ENCODE results near the gene ADAM15. TPM values are rescaled to one million over a fixed set of nuclear protein-coding genes. Genes with fewer than 3 reads are reported as not detected.

ADAM15 gene
- total RNA-seq, 4 donors from 2014 or later: 232 to 289 (median 279) TPM

DNA sequence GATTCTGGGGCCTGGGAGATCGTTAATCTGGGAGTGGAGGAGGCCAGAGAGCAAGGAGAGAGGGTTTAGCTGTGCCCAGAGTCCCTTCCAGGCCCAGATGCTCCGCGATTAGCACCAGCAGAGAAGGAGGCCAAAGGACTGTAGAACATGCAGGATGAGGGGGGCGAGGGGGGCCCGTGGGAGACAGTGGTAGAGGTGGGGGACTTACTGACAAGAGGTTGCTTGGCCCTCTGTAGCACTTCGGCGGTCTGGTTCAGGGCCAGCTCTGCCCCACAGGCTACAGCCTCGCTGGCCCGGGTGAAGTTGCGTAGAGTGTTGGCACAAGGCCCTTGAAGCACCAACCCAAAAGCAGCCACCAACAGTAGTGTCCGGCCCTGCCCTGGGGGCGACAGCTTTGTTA is 18.2 kb upstream of the ADAM15 start:
- intact Hi-C loops (cut with DNase I; ENCODE audit: low total_unique reads): no loop called here
- no peak overlapping the region for H3K4me3 ChIP-seq (ENCODE audit: low read depth, poor library complexity, severe bottlenecking)
- WGBS, 2 donors: 85% methylated on average over 12 of the region's 12 CpGs
- TF ChIP-seq POLR2A (IDR thresholded peaks at IDR 0.05): no peak
- TF ChIP-seq, protein P1, sequence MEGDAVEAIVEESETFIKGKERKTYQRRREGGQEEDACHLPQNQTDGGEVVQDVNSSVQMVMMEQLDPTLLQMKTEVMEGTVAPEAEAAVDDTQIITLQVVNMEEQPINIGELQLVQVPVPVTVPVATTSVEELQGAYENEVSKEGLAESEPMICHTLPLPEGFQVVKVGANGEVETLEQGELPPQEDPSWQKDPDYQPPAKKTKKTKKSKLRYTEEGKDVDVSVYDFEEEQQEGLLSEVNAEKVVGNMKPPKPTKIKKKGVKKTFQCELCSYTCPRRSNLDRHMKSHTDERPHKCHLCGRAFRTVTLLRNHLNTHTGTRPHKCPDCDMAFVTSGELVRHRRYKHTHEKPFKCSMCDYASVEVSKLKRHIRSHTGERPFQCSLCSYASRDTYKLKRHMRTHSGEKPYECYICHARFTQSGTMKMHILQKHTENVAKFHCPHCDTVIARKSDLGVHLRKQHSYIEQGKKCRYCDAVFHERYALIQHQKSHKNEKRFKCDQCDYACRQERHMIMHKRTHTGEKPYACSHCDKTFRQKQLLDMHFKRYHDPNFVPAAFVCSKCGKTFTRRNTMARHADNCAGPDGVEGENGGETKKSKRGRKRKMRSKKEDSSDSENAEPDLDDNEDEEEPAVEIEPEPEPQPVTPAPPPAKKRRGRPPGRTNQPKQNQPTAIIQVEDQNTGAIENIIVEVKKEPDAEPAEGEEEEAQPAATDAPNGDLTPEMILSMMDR (IDR thresholded peaks at IDR 0.05): no peak
- no peak for DNase-seq (ENCODE audit: low spot score in 2 of 2)

GRCh38 chr1:155033524-155033923 is 17.6 kb upstream of the ADAM15 start, which contains the start of the genes DCST1 and DCST2:
DCST1 (plus strand) TSS chr1:155033824; CDS start chr1:155034037, 213 bp downstream.
DCST2 (minus strand) TSS chr1:155033781; CDS start chr1:155033701, 80 bp downstream.
- no peak for DNase-seq (ENCODE audit: low spot score in 2 of 2)
- intact Hi-C loops (cut with DNase I; ENCODE audit: low total_unique reads): no loop called here
- no peak within 1 kb of the TSS for H3K4me3 ChIP-seq (ENCODE audit: low read depth, poor library complexity, severe bottlenecking)
- 95 to 97% methylated on average over 9 of the region's 9 CpGs for WGBS, 2 donors
- TF ChIP-seq POLR2A (IDR thresholded peaks at IDR 0.05): no peak
- TF ChIP-seq, protein P1 (IDR thresholded peaks at IDR 0.05): no peak

- DNase-seq (ENCODE audit: low spot score in 2 of 2): no peak
- 64 to 66% methylated on average over 20 of the region's 20 CpGs for WGBS, 2 donors
- intact Hi-C loops (cut with DNase I; ENCODE audit: low total_unique reads): no loop called here
- TF ChIP-seq, protein P1 (IDR thresholded peaks at IDR 0.05): no peak
- TF ChIP-seq POLR2A (IDR thresholded peaks at IDR 0.05): no peak
- H3K4me3 ChIP-seq (ENCODE audit: low read depth, poor library complexity, severe bottlenecking): no peak overlapping the region
Observed at GRCh38 chr1:155034318-155035208, 16.6 kb upstream of the ADAM15 start.

DNA sequence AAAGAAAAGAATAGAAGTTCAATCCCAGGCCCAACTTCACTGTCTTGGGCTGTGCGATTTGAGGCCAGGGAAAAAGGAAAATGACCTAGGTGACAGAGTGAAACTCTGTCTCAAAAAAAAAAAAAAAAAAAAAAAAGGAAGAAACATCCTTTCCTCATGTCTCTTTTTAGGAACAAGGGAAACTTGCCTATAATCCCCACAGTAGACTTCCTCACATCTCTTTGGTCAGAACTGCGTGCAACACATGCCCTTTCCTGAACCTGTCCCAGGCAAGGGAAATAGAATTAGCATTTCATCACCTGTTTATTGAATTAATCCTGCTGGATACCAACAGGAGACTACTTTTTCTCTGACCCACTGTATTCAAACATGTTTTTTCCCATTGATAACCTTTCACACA is 15.2 kb upstream of the ADAM15 start:
- WGBS, 2 donors: 81 to 86% methylated on average over 2 of the region's 2 CpGs
- DNase-seq (ENCODE audit: low spot score in 2 of 2): no peak
- intact Hi-C loops (cut with DNase I; ENCODE audit: low total_unique reads): no loop called here
- no peak for TF ChIP-seq POLR2A (IDR thresholded peaks at IDR 0.05)
- TF ChIP-seq, protein P1 (IDR thresholded peaks at IDR 0.05): no peak
- H3K4me3 ChIP-seq (ENCODE audit: low read depth, poor library complexity, severe bottlenecking): no peak overlapping the region

DNA sequence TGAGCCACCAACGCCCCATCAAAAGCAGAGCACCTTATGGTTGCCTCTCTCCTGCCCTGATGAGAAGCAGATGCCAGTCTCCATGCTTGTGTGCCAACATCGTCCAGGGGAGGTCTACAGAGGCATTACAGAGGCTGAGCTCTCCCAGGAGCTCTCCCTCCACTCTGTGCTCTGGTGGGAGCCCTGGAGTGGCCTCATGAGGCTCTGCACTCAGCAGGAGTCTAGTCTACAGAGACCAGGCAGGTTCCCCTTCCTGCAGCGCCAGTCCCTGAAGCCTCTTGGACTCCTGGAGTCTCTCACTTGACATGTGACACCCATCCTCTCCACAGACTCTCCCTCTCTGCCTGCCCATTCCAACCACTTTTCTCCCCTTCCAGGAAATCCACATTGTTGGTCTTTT is 14.1 kb upstream of the ADAM15 start:
- WGBS, 2 donors: 76 to 86% methylated on average over 3 of the region's 3 CpGs
- intact Hi-C loops (cut with DNase I; ENCODE audit: low total_unique reads): no loop called here
- TF ChIP-seq, protein P1 (IDR thresholded peaks at IDR 0.05): no peak
- no peak for TF ChIP-seq POLR2A (IDR thresholded peaks at IDR 0.05)
- H3K4me3 ChIP-seq (ENCODE audit: low read depth, poor library complexity, severe bottlenecking): no peak overlapping the region
- DNase-seq (ENCODE audit: low spot score in 2 of 2): no peak

All from lower leg skin (tissue), 4 donors.